Measurements from ENCODE around the gene CDKN2A. TPM values are rescaled to one million over a fixed set of nuclear protein-coding genes. Genes with fewer than 3 reads are reported as not detected.

The CDKN2A gene
- total RNA-seq, 1 experiment from 2014 or later = 0.57 TPM

DNA sequence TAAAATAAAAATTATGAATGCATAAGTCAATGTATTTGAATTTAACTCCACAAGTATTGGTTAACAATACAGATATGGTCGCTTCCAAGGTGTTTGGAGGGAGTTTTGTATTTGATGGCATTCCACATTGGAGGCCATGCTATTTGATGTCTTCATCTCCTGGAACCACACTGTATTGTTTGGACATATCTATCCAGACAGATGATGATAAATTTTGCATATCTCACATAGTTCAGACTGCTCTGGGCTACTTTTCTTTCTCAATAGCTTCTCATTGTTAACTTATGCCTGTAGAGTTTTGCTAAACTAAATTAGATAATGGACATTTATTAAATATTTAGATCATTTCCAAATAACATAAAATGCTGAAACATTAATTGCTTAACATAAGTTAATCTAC, 58.0 kb downstream of the CDKN2A start:
- H3K9me3 Mint-ChIP-seq = peaks cover 6% of the 10 kb centered on the region
- ATAC-seq (no peak), DNase-seq (ENCODE audit: low spot score) (no peak)
- peaks cover 43% of the 10 kb centered on the region for H3K4me1 Mint-ChIP-seq
- CTCF ChIA-PET = no interaction called here
- TF ChIP-seq, protein P1, sequence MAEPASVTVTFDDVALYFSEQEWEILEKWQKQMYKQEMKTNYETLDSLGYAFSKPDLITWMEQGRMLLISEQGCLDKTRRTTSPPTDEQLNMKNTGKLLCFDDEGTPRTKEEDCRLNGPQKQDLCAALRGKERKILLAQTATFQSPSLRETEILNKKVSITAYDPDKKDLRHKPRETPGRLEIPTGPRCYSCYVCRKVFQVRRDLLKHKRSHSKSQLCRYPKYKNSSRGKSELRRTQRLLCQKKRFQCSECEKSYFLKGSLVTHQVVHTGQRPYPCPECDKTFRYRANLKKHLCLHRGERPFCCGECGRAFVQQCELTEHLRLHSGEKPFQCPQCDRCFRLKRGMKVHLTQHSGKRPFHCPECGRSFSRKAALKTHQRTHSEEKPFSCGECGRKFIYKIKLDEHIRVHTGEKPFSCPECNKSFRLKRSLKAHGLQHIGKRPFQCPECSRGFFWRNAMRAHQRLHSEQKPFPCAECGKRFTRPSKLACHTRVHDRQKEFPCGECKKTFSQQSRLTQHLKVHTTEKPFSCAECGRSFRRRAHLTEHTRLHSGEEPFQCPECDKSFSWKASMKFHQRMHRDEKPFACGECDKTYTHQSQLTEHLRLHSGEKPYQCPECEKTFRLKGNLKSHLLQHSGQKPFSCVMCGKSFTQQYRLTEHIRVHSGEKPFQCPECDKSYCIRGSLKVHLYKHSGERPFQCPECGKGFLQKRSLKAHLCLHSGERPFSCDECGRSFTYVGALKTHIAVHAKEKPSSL (CRISPR knock-in tag; conservative IDR thresholded peaks at IDR 0.05) = no peak
- TF ChIP-seq, protein P2, sequence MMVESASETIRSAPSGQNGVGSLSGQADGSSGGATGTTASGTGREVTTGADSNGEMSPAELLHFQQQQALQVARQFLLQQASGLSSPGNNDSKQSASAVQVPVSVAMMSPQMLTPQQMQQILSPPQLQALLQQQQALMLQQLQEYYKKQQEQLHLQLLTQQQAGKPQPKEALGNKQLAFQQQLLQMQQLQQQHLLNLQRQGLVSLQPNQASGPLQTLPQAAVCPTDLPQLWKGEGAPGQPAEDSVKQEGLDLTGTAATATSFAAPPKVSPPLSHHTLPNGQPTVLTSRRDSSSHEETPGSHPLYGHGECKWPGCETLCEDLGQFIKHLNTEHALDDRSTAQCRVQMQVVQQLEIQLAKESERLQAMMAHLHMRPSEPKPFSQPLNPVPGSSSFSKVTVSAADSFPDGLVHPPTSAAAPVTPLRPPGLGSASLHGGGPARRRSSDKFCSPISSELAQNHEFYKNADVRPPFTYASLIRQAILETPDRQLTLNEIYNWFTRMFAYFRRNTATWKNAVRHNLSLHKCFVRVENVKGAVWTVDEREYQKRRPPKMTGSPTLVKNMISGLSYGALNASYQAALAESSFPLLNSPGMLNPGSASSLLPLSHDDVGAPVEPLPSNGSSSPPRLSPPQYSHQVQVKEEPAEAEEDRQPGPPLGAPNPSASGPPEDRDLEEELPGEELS (CRISPR knock-in tag; IDR thresholded peaks at IDR 0.05) = no peak
- TF ChIP-seq TCF7 (CRISPR knock-in tag; IDR thresholded peaks at IDR 0.05; ENCODE audit: low read depth) (no peak), ATF2 (CRISPR knock-in tag; IDR thresholded peaks at IDR 0.05; ENCODE audit: borderline replicate concordance, low read depth) (no peak), ZNF671 (CRISPR knock-in tag; IDR thresholded peaks at IDR 0.05) (no peak), ZNF138 (CRISPR knock-in tag; conservative IDR thresholded peaks at IDR 0.05) (no peak), NR3C1 (CRISPR knock-in tag; conservative IDR thresholded peaks at IDR 0.05; ENCODE audit: low read depth) (no peak), ZNF281 (CRISPR knock-in tag; IDR thresholded peaks at IDR 0.05) (no peak), EMX1 (CRISPR knock-in tag; IDR thresholded peaks at IDR 0.05) (no peak), E2F5 (CRISPR knock-in tag; IDR thresholded peaks at IDR 0.05) (no peak), OVOL2 (CRISPR knock-in tag; IDR thresholded peaks at IDR 0.05; ENCODE audit: borderline replicate concordance) (no peak), MAX (CRISPR knock-in tag; IDR thresholded peaks at IDR 0.05) (no peak), ZNF423 (CRISPR knock-in tag; IDR thresholded peaks at IDR 0.05) (no peak), ZSCAN18 (CRISPR knock-in tag; IDR thresholded peaks at IDR 0.05) (no peak), PREB (CRISPR knock-in tag; IDR thresholded peaks at IDR 0.05; ENCODE audit: borderline replicate concordance) (no peak), TEAD1 (CRISPR knock-in tag; IDR thresholded peaks at IDR 0.05) (no peak), ZNF532 (CRISPR knock-in tag; IDR thresholded peaks at IDR 0.05; ENCODE audit: borderline replicate concordance) (no peak)
- TF ChIP-seq, protein P3, sequence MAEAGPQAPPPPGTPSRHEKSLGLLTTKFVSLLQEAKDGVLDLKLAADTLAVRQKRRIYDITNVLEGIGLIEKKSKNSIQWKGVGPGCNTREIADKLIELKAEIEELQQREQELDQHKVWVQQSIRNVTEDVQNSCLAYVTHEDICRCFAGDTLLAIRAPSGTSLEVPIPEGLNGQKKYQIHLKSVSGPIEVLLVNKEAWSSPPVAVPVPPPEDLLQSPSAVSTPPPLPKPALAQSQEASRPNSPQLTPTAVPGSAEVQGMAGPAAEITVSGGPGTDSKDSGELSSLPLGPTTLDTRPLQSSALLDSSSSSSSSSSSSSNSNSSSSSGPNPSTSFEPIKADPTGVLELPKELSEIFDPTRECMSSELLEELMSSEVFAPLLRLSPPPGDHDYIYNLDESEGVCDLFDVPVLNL (CRISPR knock-in tag; IDR thresholded peaks at IDR 0.05; ENCODE audit: borderline replicate concordance, low read depth) = no peak
- TF ChIP-seq, protein P4, sequence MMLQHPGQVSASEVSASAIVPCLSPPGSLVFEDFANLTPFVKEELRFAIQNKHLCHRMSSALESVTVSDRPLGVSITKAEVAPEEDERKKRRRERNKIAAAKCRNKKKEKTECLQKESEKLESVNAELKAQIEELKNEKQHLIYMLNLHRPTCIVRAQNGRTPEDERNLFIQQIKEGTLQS (CRISPR knock-in tag; conservative IDR thresholded peaks at IDR 0.05) = no peak
- H3K4me3 Mint-ChIP-seq = no peak overlapping the region
- peaks cover 2% of the 10 kb centered on the region; the same call in 1 of the 2 replicates for H3K27me3 Mint-ChIP-seq (ENCODE audit: low read depth)
- H3K36me3 Mint-ChIP-seq = peaks cover 7% of the 10 kb centered on the region
- no peak overlapping the region for H3K27ac Mint-ChIP-seq
- POLR2A ChIA-PET = no interaction called here

Measured in WTC11 (cell line).